Type B pancreatic cell (in vitro differentiated cells): ENCODE data around the gene RCSD1. TPM values are rescaled to one million over a fixed set of nuclear protein-coding genes. Genes with fewer than 3 reads are reported as not detected.
A peak's percentile ranks its signal among the peaks of the same experiment; 100 is the strongest.
"Not testable (repeated sequence)": the region's sequence is repeated elsewhere in the genome, so short reads cannot be mapped to it uniquely, and the experiment has no call there.

Experiments
- DNase-seq: peaks from one replicate; pipeline ENCODE4 v3.0.0; 2021; ENCODE audit warnings: mixed read lengths; ENCODE audit not compliant: unreplicated experiment; ENCODE audit errors: extremely low spot score
- H3K27ac Mint-ChIP-seq: 2 replicates; pipeline ENCODE4 v1.8.0; 2021; ENCODE audit warnings: mild to moderate bottlenecking, mixed read lengths
- H3K27me3 Mint-ChIP-seq: 2 replicates; pipeline ENCODE4 v1.8.0; 2021; ENCODE audit warnings: mixed read lengths
- H3K36me3 Mint-ChIP-seq: 2 replicates; pipeline ENCODE4 v1.8.0; 2021; ENCODE audit warnings: mixed read lengths
- H3K4me1 Mint-ChIP-seq: one replicate; pipeline ENCODE4 v1.8.0; 2021; ENCODE audit warnings: mixed read lengths; ENCODE audit not compliant: unreplicated experiment
- H3K4me3 Mint-ChIP-seq: 2 replicates; pipeline ENCODE4 v1.8.0; 2021; ENCODE audit warnings: mild to moderate bottlenecking, mixed read lengths
- H3K9me3 Mint-ChIP-seq: 2 replicates; pipeline ENCODE4 v1.8.0; 2021; ENCODE audit warnings: mixed read lengths
- CTCF ChIP-seq: fragments of 200-600 bp; sonication (generic); conservative IDR thresholded peaks from 2 replicates; pipeline ENCODE4 v1.5.0; 2021; ENCODE audit warnings: antibody characterized with exemption, mild to moderate bottlenecking
- total RNA-seq: library from RNA; stranded (reverse); gene quantifications from 2 replicates; pipeline ENCODE4 v1.2.1, GENCODE V29; 2021; ENCODE audit warnings: low replicate concordance

Gene RCSD1
- total RNA-seq, 1 donor from 2014 or later, result 0.75 TPM

GRCh38 chr1:167612587-167613385 lies 17.2 kb upstream of the RCSD1 start:
- peaks cover 9% of the 10 kb centered on the region for H3K27me3 Mint-ChIP-seq
- H3K4me3 Mint-ChIP-seq, result no peak overlapping the region
- no peak for TF ChIP-seq CTCF
- no peaks in the 10 kb centered on the region for H3K36me3 Mint-ChIP-seq
- DNase-seq, result no peak
- H3K27ac Mint-ChIP-seq, result no peak overlapping the region
- peaks cover 13% of the 10 kb centered on the region for H3K4me1 Mint-ChIP-seq
- peaks cover 9% of the 10 kb centered on the region for H3K9me3 Mint-ChIP-seq

- Mint-ChIP-seq H3K27me3 (peaks cover 16% of the 10 kb centered on the region), H3K4me1 (peaks cover 23% of the 10 kb centered on the region)
- H3K4me3 Mint-ChIP-seq, H3K9me3 Mint-ChIP-seq, H3K36me3 Mint-ChIP-seq, DNase-seq, H3K27ac Mint-ChIP-seq: not testable (repeated sequence)
Measured at GRCh38 chr1:167613984-167614383, 16.0 kb upstream of the RCSD1 start.

- no peaks in the 10 kb centered on the region for H3K36me3 Mint-ChIP-seq
- H3K27ac Mint-ChIP-seq, result no peak overlapping the region
- TF ChIP-seq CTCF, result no peak
Measured at GRCh38 chr1:167614851-167615250, 15.2 kb upstream of the RCSD1 start.

GRCh38 chr1:167616521-167616920 lies 13.5 kb upstream of the RCSD1 start:
- no peaks in the 10 kb centered on the region for H3K36me3 Mint-ChIP-seq
- no peak overlapping the region for H3K4me3 Mint-ChIP-seq
- H3K27me3 Mint-ChIP-seq, result peaks cover 16% of the 10 kb centered on the region
- H3K27ac Mint-ChIP-seq, result no peak overlapping the region
- H3K9me3 Mint-ChIP-seq, result no peaks in the 10 kb centered on the region
- DNase-seq, result no peak
- no peak for TF ChIP-seq CTCF
- peaks cover 23% of the 10 kb centered on the region for H3K4me1 Mint-ChIP-seq

More at GRCh38 chr1:167614851-167615250, 15.2 kb upstream of the RCSD1 start:
- no peak for DNase-seq
- Mint-ChIP-seq H3K27me3 (peaks cover 17% of the 10 kb centered on the region), H3K4me3 (no peak overlapping the region), H3K4me1 (peaks cover 23% of the 10 kb centered on the region), H3K9me3 (no peaks in the 10 kb centered on the region)

- H3K27ac Mint-ChIP-seq, result no peak overlapping the region
- H3K4me3 Mint-ChIP-seq, result peak overlapping the region; percentile 0
- no peak for DNase-seq
Measured at GRCh38 chr1:167617153-167618147, 12.6 kb upstream of the RCSD1 start.

More at GRCh38 chr1:167617153-167618147, 12.6 kb upstream of the RCSD1 start:
- Mint-ChIP-seq H3K36me3 (no peaks in the 10 kb centered on the region), H3K9me3 (no peaks in the 10 kb centered on the region), H3K4me1 (peaks cover 23% of the 10 kb centered on the region), H3K27me3 (peaks cover 16% of the 10 kb centered on the region)
- TF ChIP-seq CTCF, result no peak
